Stimulated activated CD4-positive, alpha-beta T cell treated with anti-CD3 and anti-CD28 coated beads, Interleukin-15, amount 100 ng/mL, for 1 hour (primary cell): Measurements from ENCODE around the gene UNC80.

Experiments used
- DNase-seq, 2 donors: peaks; one replicate each; pipeline ENCODE4 v3.0.0-alpha.2; 2020; ENCODE audit warnings: low read depth in 1 of 2, low spot score in 1 of 2

UNC80 gene

DNA sequence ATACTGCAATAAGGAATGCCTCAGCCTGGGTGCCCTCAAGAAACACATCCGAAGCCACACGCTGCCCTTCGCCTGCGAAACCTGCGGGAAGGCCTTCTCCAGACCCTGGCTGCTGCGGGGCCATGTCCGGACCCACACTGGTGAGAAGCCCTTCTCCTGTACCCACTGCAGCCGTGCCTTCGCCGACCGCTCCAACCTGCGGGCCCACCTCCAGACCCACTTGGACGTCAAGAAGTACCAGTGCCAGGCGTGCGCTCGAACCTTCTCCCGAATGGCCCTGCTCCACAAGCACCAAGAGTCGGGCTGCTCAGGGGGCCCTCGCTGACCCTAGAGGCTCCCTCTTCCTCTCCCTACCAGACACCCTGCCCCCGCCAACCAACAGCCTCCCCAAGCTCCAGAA, 37.6 kb downstream of the UNC80 start:
- DNase-seq: no peak

DNA sequence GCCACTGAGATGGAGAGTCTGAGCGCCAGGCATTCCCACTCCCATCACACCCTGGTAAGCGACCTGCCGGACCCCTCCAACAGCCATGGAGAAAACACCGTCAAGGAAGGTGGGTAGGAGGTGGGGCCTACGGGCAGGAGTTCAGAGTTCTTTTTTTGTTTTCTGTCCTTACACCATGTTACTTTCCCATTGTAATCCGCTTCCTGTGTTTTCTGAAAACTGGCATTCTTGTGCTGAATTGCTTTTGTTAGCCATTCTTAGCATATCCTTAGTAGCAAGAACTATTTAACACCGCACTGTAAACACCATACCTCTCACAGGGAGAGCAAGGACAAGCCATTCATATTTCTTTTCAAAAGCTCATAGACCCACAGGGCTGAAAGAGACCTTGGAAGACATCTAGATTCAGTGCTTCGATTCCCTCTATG, 46.2 kb downstream of the UNC80 start:
- DNase-seq: no peak

DNA sequence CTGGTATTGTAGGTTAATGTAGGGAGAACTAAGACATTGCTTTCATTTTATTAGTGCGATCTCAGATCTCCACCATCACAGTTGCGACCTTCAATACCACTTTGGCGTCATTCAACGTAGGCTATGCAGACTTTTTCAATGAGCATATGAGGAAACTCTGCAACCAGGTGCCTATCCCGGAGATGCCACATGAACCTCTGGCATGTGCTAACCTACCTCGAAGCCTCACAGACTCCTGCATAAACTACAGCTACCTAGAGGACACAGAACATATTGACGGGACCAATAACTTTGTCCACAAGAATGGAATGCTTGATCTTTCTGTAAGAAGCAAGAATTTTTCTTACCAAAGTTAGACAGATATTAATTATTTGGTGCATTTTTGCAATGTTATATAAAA, 47.3 kb downstream of the UNC80 start:
- no peak for DNase-seq

DNA sequence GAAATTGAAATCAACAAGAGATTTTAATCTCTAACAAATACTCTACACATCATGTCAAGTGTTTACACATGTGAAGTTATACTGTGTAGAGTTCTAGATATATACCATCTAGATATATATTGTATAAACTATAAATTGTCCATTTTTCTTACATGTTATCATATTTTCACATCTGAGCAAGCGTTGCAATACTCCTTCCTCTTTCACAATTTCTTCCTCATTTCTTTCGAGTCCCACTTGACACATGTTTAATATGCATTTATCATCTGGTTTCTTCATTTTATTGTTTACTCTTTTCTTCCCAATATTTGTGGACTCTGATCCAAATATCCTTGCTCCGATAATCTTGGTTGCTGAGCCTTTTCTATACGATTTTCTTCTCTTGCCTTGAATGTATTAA, 50.2 kb downstream of the UNC80 start:
- DNase-seq: no peak

DNA sequence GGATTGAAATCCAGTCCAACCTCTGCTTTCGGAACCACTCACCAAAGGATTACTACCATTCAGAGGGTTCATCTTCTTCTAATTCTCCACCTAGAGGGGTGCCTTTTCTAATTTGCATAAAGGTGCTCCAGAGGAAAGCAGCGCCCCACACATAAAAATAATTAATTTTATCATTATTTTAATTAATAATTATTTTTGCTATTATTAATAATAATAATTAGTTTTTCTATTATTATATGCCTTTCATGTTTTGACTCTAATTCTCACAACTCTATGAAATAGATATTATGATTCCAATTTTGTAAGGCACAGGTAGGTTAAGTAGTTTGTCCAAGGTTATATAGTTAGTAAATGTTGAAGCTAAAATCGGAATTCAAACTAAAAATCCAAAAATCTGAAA, 51.9 kb downstream of the UNC80 start:
- DNase-seq: no peak

DNA sequence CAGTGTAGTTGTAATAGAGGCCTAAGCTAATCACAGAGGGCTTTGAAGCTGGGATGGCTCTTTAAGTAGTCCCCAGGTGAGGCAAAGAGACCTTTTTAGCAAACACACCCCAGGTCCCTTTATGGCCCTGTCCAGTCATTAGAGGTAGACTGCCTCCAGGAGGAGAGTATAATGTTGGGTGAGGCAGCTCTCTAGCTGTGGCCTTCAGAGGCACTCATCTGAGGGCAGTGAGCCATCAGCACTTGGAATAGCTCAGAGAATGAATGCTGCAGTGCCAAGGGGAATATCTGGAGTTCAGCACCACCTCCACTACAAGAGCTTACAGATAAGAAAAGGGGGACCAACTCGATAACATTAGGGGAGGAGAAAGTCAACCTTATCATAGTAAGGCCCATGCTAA, 52.8 kb downstream of the UNC80 start:
- no peak for DNase-seq

DNA sequence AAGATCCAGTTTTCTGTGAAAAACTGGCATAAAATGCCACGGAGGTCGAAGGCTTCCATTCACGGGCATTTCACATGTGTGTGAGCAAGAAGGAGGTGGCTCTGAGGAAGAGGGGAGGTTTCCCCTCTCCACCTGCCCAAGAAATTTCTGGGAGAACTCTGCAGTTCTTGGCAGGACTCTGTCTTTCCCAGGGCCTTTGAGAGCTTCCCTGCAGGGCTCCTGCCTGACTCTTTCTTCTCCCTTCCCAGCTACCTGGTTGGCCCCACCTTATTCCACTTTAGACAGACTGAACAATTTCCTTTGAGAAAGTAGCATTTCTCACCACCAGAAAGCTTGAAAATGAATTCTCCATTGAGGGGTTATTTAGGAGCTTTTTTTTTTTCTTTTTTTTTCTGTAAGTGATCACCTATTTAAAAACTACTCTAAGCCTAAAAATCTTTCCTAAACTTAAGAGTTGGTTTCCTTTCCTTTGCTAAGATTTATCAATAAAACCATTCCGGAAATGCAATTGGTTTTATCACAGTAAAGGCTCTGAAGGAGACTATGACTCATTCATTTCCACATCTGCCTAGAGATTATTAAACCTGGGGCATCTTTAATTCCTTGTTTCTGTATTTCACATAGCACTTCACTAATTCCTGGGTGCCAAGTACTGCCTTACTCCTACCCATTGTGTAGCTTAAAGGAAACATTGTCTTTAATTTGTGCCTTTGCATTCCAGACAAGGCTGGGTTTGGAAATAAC, 59.3 kb downstream of the UNC80 start:
- no peak for DNase-seq

DNA sequence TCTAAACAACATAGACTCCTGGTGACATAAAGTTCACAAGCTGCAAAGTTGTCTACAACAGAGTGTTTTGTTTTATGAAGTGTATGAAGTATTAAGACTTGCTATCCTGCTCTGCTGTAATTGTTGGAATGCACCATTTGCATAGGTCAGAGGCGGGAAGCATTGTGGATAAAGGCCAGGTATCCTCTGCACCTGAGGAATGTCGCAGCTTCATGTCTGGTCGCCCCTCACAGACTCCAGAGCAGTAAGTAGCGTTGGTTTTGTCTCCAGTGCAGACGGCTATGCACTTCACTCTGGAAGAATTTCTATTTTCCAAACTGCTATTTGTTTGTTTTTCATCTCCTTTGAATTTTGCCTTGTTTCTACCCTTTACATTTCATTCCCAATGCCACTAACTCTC, 63.1 kb downstream of the UNC80 start:
- no peak for DNase-seq

DNA sequence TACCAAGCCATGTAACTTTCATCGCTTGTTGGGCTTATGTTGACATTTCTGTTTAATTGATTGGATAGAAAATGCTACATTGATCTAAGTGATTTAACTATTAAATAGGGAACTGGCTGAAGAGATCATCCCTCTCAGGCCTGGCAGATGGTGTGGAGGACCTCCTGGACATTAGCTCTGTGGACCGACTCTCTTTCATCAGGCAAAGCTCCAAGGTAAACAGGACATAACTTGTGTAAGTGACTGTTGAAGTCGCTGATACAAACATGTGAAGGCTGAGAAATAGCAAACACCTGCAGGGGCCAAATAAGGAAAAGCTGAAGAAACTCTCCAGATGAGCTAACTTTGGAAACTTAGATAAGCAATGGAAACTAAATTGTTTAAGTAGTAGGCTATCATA, 68.8 kb downstream of the UNC80 start:
- DNase-seq: no peak

DNA sequence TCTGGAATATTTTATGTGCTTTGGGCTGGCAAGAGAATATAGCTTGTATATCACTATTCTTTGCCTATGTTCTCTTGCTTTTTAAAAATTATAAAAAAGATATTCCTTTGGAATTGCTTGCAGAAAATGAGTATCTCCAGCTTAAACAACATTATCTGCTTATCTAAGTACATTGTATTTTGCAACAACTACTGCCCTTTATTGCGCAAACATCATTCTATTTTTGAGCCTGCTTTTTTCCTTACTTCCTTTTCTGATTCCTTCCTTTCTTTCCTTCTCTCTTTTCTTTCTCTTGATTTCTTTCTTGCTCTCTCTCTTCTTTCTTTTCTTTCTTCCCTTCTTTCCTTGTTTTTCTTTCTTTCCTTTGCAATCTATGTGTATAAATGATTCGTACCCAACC, 74.0 kb downstream of the UNC80 start:
- DNase-seq: no peak

DNA sequence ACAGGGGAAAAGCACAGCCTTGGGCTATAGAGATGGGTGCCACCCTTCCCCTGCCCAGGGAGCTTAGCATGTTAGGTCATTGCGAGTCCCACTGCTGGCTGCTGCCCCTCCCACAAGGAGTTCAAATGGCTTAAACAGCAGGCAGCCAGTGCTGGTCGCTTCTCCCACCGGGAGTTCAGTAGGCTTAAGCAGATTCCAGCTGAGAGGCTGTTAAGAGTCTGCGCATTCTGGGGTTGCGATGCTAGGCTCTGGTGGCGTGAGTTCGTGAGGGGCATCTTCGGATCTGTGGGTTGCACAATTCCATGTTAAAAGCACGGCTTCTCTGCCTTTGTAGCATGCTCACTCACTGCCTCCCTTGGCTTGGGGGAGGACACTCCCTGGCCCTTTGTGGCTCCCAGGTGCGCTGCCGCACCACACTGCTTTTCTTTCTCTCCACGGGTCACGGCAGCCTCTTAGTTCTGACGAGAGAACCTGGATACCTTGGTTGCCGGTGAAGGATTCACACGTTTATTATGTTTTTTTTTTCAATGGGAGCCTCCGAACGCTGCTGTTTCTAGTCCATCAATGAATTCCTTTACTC, 93.2 kb downstream of the UNC80 start:
- DNase-seq: no peak

DNA sequence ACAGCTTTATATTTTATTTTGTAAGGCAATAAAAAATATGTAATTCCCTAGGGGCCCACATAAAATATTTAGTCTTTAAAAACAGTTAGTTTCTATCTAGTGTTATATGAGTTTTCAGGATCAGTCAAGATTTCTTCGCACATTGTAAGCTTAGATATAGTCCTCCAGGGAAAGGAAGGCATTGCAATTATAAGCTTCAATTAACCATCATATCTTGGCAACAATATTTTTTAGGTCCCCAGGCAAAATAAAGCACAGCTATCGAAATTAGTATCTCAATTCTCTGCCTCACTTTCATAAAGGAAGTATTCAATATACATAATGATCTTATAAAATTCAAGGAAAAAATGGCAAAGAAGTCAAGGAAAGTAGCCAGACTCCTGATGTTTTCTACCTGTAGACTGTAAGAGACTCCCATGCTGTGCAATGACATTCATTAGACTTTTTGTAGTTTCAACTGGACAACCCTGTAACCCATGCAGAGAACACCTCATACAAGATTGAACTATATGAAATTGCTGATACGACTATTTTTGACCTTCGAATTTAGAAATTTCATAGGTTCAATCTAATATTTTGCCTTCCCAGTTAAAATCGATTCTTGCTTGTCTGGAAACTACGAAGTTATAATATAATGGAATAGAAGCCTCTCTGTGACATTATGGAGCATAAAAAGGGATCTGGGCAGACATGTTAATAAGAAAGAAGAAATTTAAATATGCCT, 96.8 kb downstream of the UNC80 start:
- no peak for DNase-seq

DNA sequence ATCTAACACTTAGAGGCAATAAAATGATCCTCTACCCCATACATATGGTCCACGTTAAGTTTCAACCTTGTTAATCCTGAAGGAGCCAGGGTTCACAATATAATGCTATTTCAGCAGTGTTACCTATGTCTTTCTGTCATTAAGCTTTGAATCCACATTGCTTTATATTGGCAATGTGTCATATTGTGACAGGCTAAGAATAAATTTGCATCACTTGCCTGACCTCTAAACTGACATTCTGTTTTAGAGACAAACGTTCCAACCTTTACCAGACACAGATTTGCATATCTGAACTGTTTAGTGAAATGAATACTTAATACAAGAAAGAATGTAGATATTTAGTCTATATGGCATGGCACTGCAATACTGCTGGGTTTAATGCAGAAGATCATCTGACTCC, 98.4 kb downstream of the UNC80 start:
- DNase-seq: no peak

DNA sequence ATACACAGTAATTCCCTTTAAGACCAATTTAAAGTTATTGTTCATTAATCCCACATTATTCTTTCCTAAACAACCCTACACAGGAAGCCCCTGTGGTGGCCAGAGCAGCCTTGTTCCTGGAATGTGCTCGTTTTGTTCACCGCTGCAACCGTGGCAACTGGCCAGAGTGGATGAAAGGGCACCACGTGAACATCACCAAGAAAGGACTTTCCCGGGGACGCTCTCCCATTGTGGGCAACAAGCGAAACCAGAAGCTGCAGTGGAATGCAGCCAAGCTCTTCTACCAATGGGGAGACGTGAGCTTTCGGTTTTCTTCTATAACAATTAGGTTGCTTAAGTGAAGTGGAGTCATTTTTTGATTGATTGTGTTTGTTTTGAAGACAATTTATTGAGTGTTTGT, 101.0 kb downstream of the UNC80 start:
- no peak for DNase-seq

DNA sequence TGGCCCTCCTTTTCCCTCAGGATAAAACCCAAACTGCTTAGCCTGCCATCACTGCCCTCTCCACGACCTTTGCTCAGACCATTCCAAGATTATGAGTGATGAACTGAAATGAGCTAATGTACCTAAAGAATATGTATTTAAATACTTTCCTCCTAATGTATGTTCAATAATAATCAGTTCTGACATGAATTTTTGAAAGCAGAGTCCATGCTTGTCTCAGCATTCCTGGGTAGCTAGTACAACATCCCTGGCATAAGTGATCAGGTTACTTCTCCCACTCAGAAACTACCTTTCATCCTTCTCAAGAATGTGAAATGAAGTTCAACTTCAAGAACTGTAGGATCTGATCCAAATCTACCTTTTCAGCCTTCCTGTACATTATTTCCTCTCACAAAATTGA, 103.6 kb downstream of the UNC80 start:
- no peak for DNase-seq

DNA sequence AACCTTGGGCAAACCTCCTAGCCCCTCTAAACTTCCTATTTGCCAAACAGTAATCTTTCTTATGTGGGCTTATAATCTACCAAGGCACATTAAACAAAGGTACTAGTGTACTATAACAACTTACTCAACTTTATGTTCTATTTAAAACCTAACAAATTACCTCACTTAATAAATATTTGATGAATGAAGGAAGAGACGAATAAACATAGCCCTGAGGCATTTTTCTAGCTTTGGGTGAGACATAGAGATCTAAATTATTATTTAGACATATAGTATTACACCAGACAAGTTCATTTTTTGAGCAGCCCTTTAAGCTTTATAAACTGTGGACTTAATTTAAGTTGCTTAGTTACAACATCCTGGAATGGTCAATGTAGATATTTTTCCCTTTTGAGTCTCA, 104.6 kb downstream of the UNC80 start:
- DNase-seq: no peak

DNA sequence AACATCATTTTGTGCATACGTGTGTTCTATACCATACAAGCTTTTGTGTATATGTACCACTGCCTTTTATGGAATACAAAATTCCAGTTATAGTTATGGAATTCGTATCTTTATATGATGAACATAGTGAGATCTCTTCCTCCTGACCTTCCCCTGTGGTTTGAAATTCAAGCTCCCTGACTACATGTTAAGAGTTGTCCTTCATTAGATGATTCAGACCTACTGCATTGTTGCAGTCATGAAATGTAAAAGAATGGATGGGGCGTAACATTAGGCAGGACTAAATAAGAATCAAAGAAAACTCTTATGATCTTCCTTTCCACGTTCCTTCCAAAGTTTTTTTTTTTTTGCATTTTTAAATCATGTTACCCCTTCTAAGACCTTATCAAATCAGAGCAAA, 107.1 kb downstream of the UNC80 start:
- no peak for DNase-seq

DNA sequence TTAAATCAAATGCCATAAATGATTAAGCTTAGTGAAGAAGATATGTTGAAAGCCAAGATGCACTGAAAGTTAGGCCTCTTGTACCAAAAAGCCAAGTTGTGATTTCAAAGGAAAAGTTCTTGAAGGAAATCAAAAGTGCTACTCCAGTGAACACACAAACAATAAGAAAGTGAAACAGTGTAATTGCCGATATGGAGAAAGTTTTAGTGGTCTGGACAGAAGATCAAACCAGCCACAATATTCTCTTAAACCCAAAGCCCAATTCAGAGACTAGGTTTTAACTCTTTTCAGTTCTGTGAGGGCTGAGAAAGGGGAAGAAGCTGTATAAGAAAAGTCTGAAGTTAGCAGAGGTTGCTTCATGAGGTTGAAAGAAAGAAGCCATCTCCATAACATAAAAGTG, 129.0 kb downstream of the UNC80 start:
- DNase-seq: no peak

DNA sequence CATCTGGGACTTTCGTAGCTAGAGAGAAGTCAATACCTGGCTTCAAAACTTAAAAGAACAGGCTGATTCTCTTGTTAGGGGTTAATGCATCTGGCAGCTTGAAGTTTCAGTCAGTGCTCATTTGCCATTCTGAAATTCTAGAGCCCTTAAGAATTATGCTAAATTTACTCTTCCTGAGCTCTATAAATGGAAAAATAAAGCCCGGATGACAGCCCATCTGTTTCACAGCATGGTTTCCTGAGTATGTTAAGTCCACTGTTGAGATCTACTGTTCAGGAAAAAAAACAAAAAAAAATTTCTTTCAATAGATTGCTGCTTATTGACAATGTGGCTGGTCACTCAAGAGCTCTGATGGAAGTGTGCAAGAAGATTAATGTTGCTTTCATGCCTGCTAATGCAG, 129.5 kb downstream of the UNC80 start:
- no peak for DNase-seq

DNA sequence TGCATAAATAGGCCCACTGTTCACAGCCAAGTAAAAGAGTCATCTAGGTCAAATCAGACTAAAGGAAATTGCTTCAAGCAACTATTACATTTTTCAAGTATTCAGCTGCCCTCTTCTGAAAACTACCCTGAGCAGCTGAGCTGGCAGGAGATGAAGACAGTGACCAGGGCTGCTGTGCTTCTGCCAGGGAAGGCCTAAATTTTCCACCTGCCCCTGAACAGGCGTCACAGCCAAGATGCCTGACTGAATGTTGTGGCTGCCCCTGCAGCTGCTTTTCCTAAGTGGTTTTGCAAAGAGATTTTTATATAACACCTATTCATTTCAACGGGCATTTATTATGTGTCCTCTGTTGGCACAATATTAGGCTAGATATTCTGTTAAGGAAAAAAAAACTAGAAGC, 134.1 kb downstream of the UNC80 start:
- no peak for DNase-seq

DNA sequence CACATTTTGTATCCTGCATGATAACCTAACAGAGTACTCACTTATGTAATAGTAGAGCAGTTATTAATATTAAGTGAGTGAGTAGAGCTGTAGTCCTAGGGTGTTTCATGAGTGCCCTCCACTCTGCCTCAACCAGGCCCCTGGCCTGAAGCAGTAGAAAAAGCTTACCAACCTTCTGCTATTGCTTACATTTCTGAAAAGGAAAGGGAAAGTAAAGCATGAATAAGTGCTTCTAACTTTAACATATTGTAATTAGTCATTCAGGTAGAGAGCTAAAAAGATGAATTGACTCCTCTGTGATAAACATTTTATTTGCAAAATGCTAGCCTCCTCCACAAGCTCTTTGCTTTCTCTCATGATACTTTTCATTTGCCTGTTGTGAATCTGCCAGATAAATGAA, 136.1 kb downstream of the UNC80 start:
- DNase-seq: no peak

DNA sequence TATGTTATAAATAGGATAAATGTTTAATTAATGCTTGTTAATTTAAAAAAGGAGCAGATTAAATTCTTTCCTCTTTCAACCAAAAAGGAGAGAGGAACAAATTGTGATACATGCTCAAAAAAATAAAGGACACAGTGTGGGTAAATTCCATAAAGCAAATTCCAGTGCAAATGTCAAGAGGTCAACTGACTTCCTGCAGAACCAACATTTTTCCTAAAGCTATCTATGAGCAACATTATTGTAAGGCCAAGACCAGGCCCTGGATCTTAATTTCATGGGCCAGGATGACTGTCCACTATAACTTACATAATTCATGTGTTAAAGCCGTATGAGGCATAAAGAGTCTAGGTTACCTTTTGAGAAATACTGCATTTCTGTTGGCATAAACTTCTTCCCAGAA, 136.9 kb downstream of the UNC80 start:
- DNase-seq: no peak

DNA sequence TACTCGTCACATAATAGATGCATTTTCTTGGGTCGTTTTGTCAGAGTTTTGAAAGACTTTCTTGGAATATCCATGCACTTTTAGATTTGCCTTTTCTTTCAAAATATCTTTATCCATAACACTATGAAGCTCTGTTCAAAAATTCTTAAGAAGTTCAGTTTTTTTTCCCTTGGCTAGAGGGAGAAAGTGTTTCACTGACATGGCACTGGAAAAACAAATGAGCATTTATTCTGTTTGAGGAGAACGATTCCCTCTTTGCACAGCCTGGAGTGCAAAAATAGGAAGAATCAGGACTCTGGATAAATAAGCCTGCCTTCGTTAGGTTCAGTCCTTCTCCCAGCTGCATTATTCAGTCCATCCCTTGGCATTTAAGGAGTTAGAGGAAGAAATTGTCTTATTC, 139.9 kb downstream of the UNC80 start:
- no peak for DNase-seq
